Hematopoietic multipotent progenitor cell treated with erythropoietin and hydrocortisone succinate and interleukin-3 and kit ligand, for 17 days (in vitro differentiated cells): ENCODE results near the gene AQP2.

Experiments used
- DNase-seq: peaks from one replicate; pipeline ENCODE4 v3.0.0-alpha.2; 2015; ENCODE audit warnings: low spot score

Gene AQP2

GRCh38 chr12:49955899-49956662 is 5.5 kb downstream of the AQP2 start:
- no peak for DNase-seq

GRCh38 chr12:49956663-49957569 is 6.4 kb downstream of the AQP2 start:
- DNase-seq = no peak

GRCh38 chr12:49957570-49957967 is 7.0 kb downstream of the AQP2 start:
- DNase-seq = no peak

DNA sequence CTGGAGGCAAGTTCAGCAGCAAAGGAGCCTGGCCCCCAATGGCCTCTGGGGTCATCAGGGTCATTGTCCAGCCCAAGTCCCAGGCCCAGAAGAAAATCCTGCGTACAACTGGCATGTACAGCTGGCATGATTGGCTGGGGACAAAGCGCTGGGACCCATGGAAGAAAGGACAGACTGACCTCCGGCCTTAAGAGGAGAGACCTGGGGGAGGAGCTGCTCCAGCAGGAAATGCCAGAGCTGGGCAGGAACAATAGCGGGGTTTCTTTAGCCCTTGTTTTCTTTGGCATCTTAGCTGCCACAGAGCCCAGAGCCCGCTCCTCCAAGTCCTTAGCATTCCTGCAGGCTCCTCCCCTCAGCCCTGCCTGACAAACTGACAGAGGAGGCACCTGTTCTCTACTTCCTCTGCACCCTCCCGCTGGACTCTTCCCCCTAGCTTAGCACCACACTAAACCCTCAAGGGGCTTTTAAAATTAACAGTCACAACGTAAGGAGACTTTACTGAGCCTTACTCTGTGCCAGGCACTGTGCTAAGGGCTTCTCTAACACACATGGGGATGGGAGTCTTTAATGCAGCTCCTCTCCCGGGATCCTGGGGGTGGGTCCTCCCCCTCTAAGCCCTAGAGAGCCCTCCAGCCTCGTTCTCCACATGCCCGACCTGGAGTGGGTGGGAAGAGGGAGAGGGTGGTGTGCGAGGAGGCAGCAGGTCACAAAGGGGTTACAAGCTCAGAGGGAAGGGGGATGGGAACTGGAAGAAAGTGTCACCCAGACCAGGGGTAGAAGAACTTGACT is 9.3 kb downstream of the AQP2 start:
- DNase-seq = no peak

DNA sequence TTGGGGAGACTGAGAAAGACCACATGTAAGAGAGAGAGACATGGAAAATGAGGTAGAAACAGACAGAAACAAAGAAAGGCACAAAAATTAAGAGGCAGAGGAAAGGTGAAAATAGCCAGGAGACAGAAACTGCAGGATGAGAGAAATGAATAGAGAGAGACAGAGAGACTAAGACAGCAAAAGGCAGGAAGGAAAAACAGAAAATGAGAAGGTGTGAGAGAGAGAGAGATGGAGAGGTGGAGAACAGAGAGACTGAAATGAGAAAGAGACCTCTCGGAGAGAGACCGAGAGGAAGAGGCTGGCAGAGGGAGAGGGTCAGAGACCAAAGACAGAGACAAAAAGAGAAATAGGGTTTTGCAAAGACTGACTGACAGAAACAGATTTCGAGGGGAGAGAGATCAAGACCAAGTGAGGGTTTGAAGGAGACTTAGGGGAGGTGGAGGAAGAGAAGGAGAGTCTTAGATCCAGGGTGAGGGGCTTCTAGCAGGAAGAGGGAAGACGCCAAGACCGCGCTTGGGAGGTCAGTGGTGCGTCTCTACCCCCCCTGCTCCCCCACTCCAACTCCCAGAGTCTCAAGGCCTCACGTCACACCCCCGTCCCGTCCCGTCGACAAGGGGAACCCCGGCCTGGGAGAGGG is 10.1 kb downstream of the AQP2 start:
- DNase-seq = no peak

DNA sequence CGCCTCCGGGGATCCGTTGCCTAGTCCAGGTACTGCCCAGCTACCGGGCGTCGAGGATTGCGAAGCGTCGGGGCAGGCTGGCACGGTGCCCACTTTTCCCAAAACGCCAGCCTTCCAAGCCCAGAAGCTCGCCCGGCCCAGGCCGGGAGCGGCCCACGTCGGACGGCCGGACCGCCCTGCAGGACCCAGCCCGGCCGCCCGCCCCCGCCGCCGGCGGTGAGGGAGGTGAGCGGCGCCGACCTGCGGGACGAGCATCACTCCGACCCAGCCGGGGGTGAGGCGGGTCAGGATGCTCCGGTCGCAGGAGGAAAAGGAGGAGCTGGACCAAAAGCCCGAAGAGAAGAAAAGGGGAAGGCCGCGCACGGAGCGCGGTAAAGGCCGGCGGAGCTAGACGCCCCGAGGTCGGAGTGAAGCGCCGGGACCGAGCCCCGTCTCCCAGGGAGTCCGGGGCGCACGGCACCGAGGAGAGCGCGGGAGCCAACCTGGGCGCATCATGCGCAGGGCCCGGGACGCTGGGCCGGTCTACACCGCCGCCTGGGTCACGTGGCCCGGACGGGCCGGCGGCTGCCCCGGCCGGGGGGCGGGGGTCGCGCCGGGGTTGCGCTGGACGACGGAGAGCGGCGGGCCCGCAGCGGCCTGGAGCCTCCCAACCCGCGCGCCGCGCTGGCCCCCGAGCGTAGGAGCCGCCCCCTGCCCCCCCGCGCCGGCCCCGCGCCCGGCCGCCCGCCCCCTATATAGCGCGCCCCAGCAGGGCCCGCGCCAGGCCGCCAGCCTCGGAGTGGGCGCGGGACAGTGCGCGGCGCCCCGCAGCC is 10.8 kb downstream of the AQP2 start, which contains the start of gene AQP5:
AQP5 (plus strand) TSS at position 762 of the 812 bp plus-strand sequence. CDS start 146 bp downstream, outside the sequence.
- no peak for DNase-seq

GRCh38 chr12:49961993-49962764 is 11.6 kb downstream of the AQP2 start:
- DNase-seq = no peak

DNA sequence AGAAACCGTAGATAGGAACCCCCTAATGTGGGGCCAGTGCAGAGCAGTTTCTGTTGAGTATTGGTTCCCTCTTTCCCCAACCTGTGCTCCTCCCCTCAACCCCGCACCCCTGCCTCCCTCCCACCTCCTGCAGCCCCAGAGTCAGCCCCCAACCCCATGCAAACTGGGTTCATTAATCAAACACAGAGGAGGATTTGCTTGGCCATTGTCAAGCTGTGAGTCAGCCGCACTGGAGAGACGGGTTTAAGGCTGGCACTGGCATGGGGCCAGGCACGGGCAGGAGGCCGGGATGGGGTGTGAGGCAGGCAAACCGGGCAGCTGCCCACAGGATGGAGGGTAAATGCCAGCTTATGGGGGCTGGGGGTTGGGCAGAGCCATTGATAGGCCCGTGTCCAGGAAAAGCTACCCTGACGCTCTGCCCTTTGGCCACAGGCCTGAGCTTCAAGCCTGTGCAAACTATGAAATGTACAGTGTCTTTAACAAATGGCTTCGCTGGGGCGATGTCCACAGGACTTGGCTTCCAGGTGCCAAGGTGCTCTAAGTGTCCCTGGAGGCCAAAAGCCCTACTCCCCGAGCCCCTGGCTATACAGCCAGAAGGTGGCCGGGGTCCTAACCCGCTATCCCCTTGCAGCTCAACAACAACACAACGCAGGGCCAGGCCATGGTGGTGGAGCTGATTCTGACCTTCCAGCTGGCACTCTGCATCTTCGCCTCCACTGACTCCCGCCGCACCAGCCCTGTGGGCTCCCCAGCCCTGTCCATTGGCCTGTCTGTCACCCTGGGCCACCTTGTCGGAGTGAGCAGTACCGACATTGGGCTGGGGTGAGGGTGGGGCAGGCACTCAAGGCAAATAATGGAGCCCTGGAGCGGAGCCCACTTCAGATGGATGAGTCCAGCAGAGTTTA is 12.6 kb downstream of the AQP2 start:
- no peak for DNase-seq

GRCh38 chr12:49963976-49964815 is 13.7 kb downstream of the AQP2 start:
- no peak for DNase-seq

DNA sequence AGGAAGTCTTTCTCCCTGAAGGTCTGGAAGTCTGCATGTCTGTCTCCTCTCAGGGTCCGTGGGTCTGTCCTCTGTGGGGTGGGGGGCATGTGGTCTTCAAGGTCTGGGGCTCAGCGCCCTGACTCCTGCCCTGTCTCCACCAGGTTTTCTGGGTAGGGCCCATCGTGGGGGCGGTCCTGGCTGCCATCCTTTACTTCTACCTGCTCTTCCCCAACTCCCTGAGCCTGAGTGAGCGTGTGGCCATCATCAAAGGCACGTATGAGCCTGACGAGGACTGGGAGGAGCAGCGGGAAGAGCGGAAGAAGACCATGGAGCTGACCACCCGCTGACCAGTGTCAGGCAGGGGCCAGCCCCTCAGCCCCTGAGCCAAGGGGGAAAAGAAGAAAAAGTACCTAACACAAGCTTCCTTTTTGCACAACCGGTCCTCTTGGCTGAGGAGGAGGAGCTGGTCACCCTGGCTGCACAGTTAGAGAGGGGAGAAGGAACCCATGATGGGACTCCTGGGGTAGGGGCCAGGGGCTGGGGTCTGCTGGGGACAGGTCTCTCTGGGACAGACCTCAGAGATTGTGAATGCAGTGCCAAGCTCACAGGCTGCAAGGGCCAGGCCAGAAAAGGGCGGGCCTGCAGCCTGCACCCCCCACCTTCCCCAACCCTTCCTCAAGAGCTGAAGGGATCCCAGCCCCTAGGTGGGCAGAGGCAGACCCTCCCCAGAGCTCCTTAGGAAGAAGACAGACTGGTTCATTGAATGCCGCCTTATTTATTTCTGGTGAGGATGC is 14.5 kb downstream of the AQP2 start:
- DNase-seq = no peak

DNA sequence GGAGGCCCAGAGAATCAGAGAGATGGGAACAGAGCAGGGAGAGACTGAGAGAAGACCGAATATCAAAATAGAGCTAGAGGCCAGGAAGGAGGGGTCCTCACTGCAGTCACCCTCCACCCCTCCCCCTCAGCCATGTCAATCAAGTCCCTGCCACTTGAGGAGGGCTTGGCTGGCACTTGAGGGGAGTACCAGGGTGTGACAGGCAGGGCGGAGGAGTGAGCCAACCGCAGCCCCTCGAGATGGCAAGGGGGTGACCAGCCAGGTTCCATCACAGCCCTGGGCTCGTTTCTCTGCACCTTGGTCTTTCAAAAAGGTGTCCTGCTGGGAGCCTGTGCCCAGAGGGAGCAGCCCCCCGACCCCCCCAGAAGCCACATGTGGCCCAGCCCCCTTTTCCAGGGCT is 15.3 kb downstream of the AQP2 start:
- no peak for DNase-seq

DNA sequence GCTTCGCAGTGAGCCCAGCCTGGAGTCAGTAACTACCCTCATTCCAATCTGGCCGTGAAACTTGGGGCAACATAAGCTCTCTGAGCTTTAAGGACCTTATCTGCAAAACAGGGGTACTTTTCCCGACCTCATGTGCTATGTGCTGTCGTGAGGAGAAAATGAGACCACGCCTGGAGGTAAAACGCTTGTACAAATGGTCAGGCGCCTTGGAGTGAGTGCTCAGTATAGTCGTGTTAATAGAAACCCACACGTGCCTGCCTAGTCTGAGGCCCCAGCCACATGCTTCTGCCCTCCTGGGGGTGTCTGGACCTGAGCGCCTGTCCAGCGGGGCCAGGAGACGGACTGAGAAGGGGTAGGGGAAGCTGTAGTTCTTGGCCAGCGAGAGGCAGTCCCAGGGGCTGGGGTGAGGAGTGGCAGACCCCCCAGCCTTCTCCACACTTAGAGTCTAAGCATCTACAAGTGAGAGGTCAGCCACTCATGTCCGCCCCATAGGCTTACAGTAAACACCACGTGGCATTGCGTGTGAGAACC is 16.0 kb downstream of the AQP2 start:
- no peak for DNase-seq

- DNase-seq = peak; percentile 83
Observed at GRCh38 chr12:49967042-49967776, 16.7 kb downstream of the AQP2 start.

DNA sequence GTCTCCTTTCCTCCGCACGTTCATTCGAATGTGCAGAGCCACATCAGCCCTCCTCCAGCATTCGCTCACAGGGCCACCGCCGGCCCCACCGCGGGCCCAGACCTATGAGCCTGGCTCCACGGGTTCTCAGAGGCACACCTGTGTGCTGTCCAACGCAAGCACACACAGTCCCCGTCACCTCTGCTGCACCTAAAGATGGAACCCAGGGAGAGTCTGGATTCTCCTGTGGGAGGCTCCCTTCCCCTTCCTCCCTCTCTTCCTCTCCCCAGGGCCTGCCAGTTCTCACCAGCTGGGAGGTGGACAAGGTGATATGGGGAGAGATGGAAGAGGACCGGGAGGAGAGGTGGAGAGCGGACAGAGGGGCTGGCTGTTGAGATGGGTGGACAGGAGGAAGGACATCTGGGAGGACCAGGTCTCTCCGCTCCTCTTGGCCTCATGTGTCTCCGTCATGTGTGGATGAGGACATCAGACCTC is 17.3 kb downstream of the AQP2 start:
- DNase-seq = no peak

DNA sequence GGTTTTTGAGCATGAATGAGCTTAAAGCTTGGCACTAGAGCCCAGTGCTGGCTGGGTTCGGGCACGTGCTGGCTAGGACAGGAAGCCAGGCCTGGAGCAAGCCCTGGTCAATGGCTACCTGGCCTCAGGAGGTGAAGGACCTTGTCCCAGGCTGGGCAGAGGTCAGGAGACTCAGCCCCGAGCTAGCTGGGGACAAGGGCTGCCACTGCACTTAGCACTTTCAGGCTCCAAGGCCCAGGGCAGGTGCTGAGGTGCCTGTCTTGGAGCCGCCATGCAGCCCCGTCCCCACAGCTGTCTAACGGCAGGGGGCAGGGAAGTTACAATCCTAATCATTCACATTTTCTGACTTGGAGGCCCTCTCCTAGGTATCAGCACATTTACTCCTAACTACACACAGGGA is 17.9 kb downstream of the AQP2 start:
- no peak for DNase-seq

DNA sequence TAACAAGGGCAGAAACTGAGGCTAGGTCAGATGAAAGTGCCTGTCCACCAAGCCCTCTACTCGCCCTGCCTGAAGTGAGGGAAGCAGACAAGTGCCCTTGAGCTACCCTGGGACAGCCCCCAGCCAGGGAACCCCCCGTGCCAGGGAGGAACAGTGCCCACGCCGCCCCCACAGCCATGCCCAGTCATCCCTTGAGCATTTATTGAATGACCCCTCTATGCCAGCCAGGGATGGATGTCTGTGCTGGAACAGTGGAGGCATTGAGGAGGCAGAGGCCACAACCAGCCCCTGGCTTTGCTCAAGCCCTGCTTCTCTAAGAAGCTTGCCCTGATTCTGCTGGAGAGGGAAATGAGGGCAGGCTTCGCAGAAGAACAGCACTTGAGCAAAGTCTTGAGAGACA is 18.5 kb downstream of the AQP2 start:
- no peak for DNase-seq
